ENCODE data around the gene RPAP2.
"Not testable (repeated sequence)": the region's sequence is repeated elsewhere in the genome, so short reads cannot be mapped to it uniquely, and the experiment has no call there.

Gene RPAP2

GRCh38 chr1:92430030-92430429 lies 131.2 kb downstream of the RPAP2 start:
- Histone ChIP-seq H3K4me3 (ENCODE audit: insufficient read depth, low read length, poor library complexity, severe bottlenecking) (no peak overlapping the region), H3K27me3 (ENCODE audit: low read length) (no peaks in the 10 kb centered on the region), H3K4me2 (ENCODE audit: low read depth, low read length, poor library complexity, severe bottlenecking) (no peak overlapping the region), H3K9ac (ENCODE audit: low read length) (no peak overlapping the region), H2AFZ (ENCODE audit: low read depth, low read length, severe bottlenecking) (no peak overlapping the region), H3F3A (ENCODE audit: insufficient read depth) (no peaks in the 10 kb centered on the region), H3K9me3 (ENCODE audit: insufficient read depth, low read length) (no peaks in the 10 kb centered on the region), H3K9me2 (replicated peaks; ENCODE audit: insufficient read depth, low read length) (no peaks in the 10 kb centered on the region), H3K79me2 (ENCODE audit: insufficient read depth, low read length) (no peaks in the 10 kb centered on the region), H4K20me1 (ENCODE audit: low read depth, low read length) (no peaks in the 10 kb centered on the region), H3K27ac (ENCODE audit: low read depth, low read length) (no peak overlapping the region), H3K36me3 (ENCODE audit: low read length) (no peaks in the 10 kb centered on the region)
- no peak for TF ChIP-seq EZH2phosphoT487 (conservative IDR thresholded peaks at IDR 0.05; ENCODE audit: low read length)
- no peak for TF ChIP-seq CTCF (IDR thresholded peaks at IDR 0.05; ENCODE audit: insufficient read depth, low read length, poor library complexity, severe bottlenecking)

DNA sequence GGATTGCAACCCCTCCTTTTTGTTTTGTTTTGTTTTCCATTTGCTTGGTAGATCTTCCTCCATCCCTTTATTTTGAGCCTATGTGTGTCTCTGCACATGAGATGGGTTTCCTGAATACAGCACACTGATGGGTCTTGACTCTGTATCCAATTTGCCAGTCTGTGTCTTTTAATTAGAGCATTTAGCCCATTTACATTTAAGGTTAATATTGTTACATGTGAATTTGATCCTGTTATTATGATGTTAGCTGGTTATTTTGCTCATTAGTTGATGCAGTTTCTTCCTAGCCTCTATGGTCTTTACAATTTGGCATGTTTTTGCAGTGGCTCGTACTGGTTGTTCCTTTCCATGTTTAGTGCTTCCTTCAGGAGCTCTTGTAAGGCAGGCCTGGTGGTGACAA lies 135.7 kb downstream of the RPAP2 start:
- not testable (repeated sequence) for H3K27me3 ChIP-seq (ENCODE audit: low read length); H3K4me3 ChIP-seq (ENCODE audit: insufficient read depth, low read length, poor library complexity, severe bottlenecking); H3K4me2 ChIP-seq (ENCODE audit: low read depth, low read length, poor library complexity, severe bottlenecking); H3K9ac ChIP-seq (ENCODE audit: low read length); H3K27ac ChIP-seq (ENCODE audit: low read depth, low read length); H3K9me2 ChIP-seq (replicated peaks; ENCODE audit: insufficient read depth, low read length); H2AFZ ChIP-seq (ENCODE audit: low read depth, low read length, severe bottlenecking); H3K9me3 ChIP-seq (ENCODE audit: insufficient read depth, low read length); H4K20me1 ChIP-seq (ENCODE audit: low read depth, low read length); H3K36me3 ChIP-seq (ENCODE audit: low read length); H3K79me2 ChIP-seq (ENCODE audit: insufficient read depth, low read length); H3F3A ChIP-seq (ENCODE audit: insufficient read depth)

GRCh38 chr1:92439291-92439690 lies 140.4 kb downstream of the RPAP2 start:
- H3K79me2 ChIP-seq (ENCODE audit: insufficient read depth, low read length) = no peaks in the 10 kb centered on the region
- no peak overlapping the region for H2AFZ ChIP-seq (ENCODE audit: low read depth, low read length, severe bottlenecking)
- H3K9me3 ChIP-seq (ENCODE audit: insufficient read depth, low read length) = no peaks in the 10 kb centered on the region
- H3K9ac ChIP-seq (ENCODE audit: low read length) = no peak overlapping the region
- H4K20me1 ChIP-seq (ENCODE audit: low read depth, low read length) = no peaks in the 10 kb centered on the region
- H3K27me3 ChIP-seq (ENCODE audit: low read length) = no peaks in the 10 kb centered on the region
- H3K27ac ChIP-seq (ENCODE audit: low read depth, low read length) = no peak overlapping the region
- H3K36me3 ChIP-seq (ENCODE audit: low read length) = no peaks in the 10 kb centered on the region
- H3K4me3 ChIP-seq (ENCODE audit: insufficient read depth, low read length, poor library complexity, severe bottlenecking) = no peak overlapping the region
- TF ChIP-seq EZH2phosphoT487 (conservative IDR thresholded peaks at IDR 0.05; ENCODE audit: low read length) (no peak), CTCF (IDR thresholded peaks at IDR 0.05; ENCODE audit: insufficient read depth, low read length, poor library complexity, severe bottlenecking) (no peak)
- no peaks in the 10 kb centered on the region for H3F3A ChIP-seq (ENCODE audit: insufficient read depth)
- H3K4me2 ChIP-seq (ENCODE audit: low read depth, low read length, poor library complexity, severe bottlenecking) = no peak overlapping the region
- no peaks in the 10 kb centered on the region for H3K9me2 ChIP-seq (replicated peaks; ENCODE audit: insufficient read depth, low read length)

DNA sequence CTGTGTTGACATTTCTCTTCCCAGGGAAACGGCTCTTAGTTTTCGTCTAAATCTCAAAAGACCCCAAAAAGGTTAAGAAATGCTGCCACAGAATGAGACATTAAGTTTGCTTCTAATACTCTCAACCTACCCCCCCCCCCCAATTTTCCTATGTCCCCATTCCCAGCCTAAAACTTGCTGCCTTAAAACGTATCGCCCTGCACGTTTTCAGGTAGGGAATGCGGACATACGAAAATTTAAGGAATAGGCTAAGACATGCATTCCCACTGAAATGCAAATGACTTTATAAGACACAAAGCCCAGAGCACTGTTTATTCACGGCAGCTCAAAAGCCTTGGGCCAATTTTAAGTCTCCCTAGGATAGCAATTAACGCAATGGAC lies 142.4 kb downstream of the RPAP2 start:
- no peaks in the 10 kb centered on the region for H3K79me2 ChIP-seq (ENCODE audit: insufficient read depth, low read length)
- H3K9ac ChIP-seq (ENCODE audit: low read length) = no peak overlapping the region
- H3K4me2 ChIP-seq (ENCODE audit: low read depth, low read length, poor library complexity, severe bottlenecking) = no peak overlapping the region
- H3K9me2 ChIP-seq (replicated peaks; ENCODE audit: insufficient read depth, low read length) = no peaks in the 10 kb centered on the region
- no peaks in the 10 kb centered on the region for H3K36me3 ChIP-seq (ENCODE audit: low read length)
- no peaks in the 10 kb centered on the region for H3K27me3 ChIP-seq (ENCODE audit: low read length)
- no peaks in the 10 kb centered on the region for H3F3A ChIP-seq (ENCODE audit: insufficient read depth)
- H3K4me3 ChIP-seq (ENCODE audit: insufficient read depth, low read length, poor library complexity, severe bottlenecking) = no peak overlapping the region
- TF ChIP-seq CTCF (IDR thresholded peaks at IDR 0.05; ENCODE audit: insufficient read depth, low read length, poor library complexity, severe bottlenecking) (no peak), EZH2phosphoT487 (conservative IDR thresholded peaks at IDR 0.05; ENCODE audit: low read length) (no peak)
- H3K9me3 ChIP-seq (ENCODE audit: insufficient read depth, low read length) = no peaks in the 10 kb centered on the region
- no peak overlapping the region for H3K27ac ChIP-seq (ENCODE audit: low read depth, low read length)
- H4K20me1 ChIP-seq (ENCODE audit: low read depth, low read length) = no peaks in the 10 kb centered on the region
- no peak overlapping the region for H2AFZ ChIP-seq (ENCODE audit: low read depth, low read length, severe bottlenecking)

All from SU-DHL-6 (cell line).